Erythroblast (primary cell): Measurements from ENCODE around the gene RAD51B.

ENCODE experiments used
- GATA1 ChIP-seq: IDR thresholded peaks from 2 replicates; pipeline ENCODE4 v1.6.1; 2011; ENCODE audit warnings: low read depth, mild to moderate bottlenecking, control low read depth, low read length, moderate library complexity
- POLR2A ChIP-seq: IDR thresholded peaks from 2 replicates; pipeline ENCODE4 v1.6.1; 2011; ENCODE audit warnings: mild to moderate bottlenecking, low read length

DNA sequence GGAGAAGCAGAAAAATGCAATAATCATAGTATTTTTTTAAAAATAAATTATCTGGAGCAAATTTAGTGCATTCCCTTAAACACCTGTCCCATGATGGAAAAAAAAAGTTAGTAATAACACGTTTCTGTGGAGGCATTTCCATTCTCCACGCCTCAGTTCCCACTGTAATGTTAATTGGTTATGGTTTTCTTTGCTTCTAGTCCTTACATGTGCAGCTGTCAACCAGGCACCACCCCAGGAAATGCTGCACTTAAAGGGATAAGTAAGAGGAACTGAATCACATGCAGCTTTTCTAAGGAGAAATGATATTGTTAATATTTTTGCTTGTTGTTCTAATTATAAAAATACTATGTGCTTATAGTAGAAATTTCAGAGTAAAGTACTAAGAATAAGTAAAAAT lies 733.0 kb downstream of the RAD51B start:
- TF ChIP-seq POLR2A, result no peak
- TF ChIP-seq GATA1, result no peak
